Vagina (tissue), 2 donors: ENCODE measurements around the gene KRTDAP. TPM values are rescaled to one million over a fixed set of nuclear protein-coding genes. Genes with fewer than 3 reads are reported as not detected.

ENCODE experiments used
- DNase-seq, 2 donors: peaks; one replicate each; pipeline ENCODE4 v3.0.0-alpha.2; 2017; ENCODE audit errors: extremely low spot score in 2 of 2
- H3K27ac ChIP-seq: fragments of 200-600 bp; sonication (generic); one replicate; pipeline ENCODE4 v1.5.1; 2019
- H3K27me3 ChIP-seq: fragments of 200-600 bp; sonication (generic); one replicate; pipeline ENCODE4 v1.5.1; 2019
- H3K36me3 ChIP-seq, 2 donors: fragments of 200-600 bp; sonication (generic); one replicate each; pipeline ENCODE4 v1.5.1; 2017 to 2019
- H3K4me1 ChIP-seq: fragments of 200-600 bp; sonication (generic); one replicate; pipeline ENCODE4 v1.5.1; 2019
- H3K4me3 ChIP-seq, 2 donors: fragments of 200-600 bp; sonication (generic); 1 replicate in 1 of 2; 2 replicates in 1 of 2; pipeline ENCODE4 v1.5.1; 2016 to 2019
- H3K9me3 ChIP-seq: fragments of 200-600 bp; sonication (generic); one replicate; pipeline ENCODE4 v1.5.1; 2019
- CTCF ChIP-seq, 3 experiments: fragments of 450-650 bp in 2 of 3; fragments of 200-600 bp in 1 of 3; sonication (generic) in 1 of 3; IDR thresholded peaks; one replicate each; pipeline ENCODE4 v1.5.1; 2017 to 2019; ENCODE audit warnings: antibody characterized with exemption in 3 of 3, mild to moderate bottlenecking in 2 of 3, moderate library complexity in 2 of 3
- POLR2A ChIP-seq, 2 donors: fragments of 450-650 bp; IDR thresholded peaks; one replicate each; pipeline ENCODE4 v1.6.1; 2017; ENCODE audit warnings: antibody characterized with exemption in 2 of 2, mild to moderate bottlenecking in 2 of 2, moderate library complexity in 2 of 2
- POLR2AphosphoS5 ChIP-seq, 2 donors: sonication (generic); formaldehyde crosslinking; IDR thresholded peaks; one replicate each; pipeline ENCODE4 v1.9.0; 2017; ENCODE audit warnings: antibody characterized with exemption in 2 of 2, mild to moderate bottlenecking in 2 of 2, low read depth in 1 of 2; ENCODE audit not compliant: insufficient read depth in 1 of 2
- intact Hi-C: fragments of 100-400 bp; cut with DNase I; formaldehyde crosslinking; loops from one replicate; pipeline ENCODE4 v1.15.1; 2023
- total RNA-seq: library from RNA; depleted of rRNA; stranded (reverse); fragments of >200 nt; gene quantifications from one replicate; pipeline ENCODE4 v1.2.3, GENCODE V29; 2016

Gene KRTDAP
- total RNA-seq, 1 donor from 2014 or later: 687 TPM

GRCh38 chr19:35522745-35523327 is 32.6 kb upstream of the KRTDAP start:
- no peak overlapping the region for H3K4me3 ChIP-seq
- no peaks in the 10 kb centered on the region for H3K9me3 ChIP-seq
- DNase-seq: no peak
- no peaks in the 10 kb centered on the region for H3K27me3 ChIP-seq
- H3K36me3 ChIP-seq: no peaks in the 10 kb centered on the region
- intact Hi-C loops: no loop called here
- no peak overlapping the region for H3K27ac ChIP-seq
- TF ChIP-seq POLR2AphosphoS5 (IDR thresholded peaks at IDR 0.05; ENCODE audit: insufficient read depth in 1 of 2, low read depth in 1 of 2) (no peak), POLR2A (IDR thresholded peaks at IDR 0.05) (no peak), CTCF (IDR thresholded peaks at IDR 0.05) (no peak)
- H3K4me1 ChIP-seq: peaks cover 17% of the 10 kb centered on the region

- H3K36me3 ChIP-seq: no peaks in the 10 kb centered on the region
- intact Hi-C loops: no loop called here
- no peak for TF ChIP-seq POLR2AphosphoS5 (IDR thresholded peaks at IDR 0.05; ENCODE audit: insufficient read depth in 1 of 2, low read depth in 1 of 2)
- no peak for TF ChIP-seq POLR2A (IDR thresholded peaks at IDR 0.05)
- TF ChIP-seq CTCF (IDR thresholded peaks at IDR 0.05): no peak
Measured at GRCh38 chr19:35521124-35521743, 31.0 kb upstream of the KRTDAP start.

GRCh38 chr19:35519291-35519690 is 29.0 kb upstream of the KRTDAP start:
- intact Hi-C loops: no loop called here
- H3K9me3 ChIP-seq: no peaks in the 10 kb centered on the region
- H3K4me3 ChIP-seq: no peak overlapping the region
- no peak overlapping the region for H3K27ac ChIP-seq
- peaks cover 20% of the 10 kb centered on the region for H3K4me1 ChIP-seq
- DNase-seq: no peak
- TF ChIP-seq CTCF (IDR thresholded peaks at IDR 0.05) (no peak), POLR2AphosphoS5 (IDR thresholded peaks at IDR 0.05; ENCODE audit: insufficient read depth in 1 of 2, low read depth in 1 of 2) (peak in 1 of 2 donors; percentile 45), POLR2A (IDR thresholded peaks at IDR 0.05) (no peak)
- H3K36me3 ChIP-seq: no peaks in the 10 kb centered on the region
- H3K27me3 ChIP-seq: no peaks in the 10 kb centered on the region

More at GRCh38 chr19:35521124-35521743, 31.0 kb upstream of the KRTDAP start:
- Histone ChIP-seq H3K9me3 (no peaks in the 10 kb centered on the region), H3K4me1 (peaks cover 17% of the 10 kb centered on the region), H3K27ac (no peak overlapping the region), H3K27me3 (no peaks in the 10 kb centered on the region), H3K4me3 (no peak overlapping the region)
- DNase-seq: no peak

GRCh38 chr19:35518313-35518712 is 28.0 kb upstream of the KRTDAP start:
- Histone ChIP-seq H3K4me3 (no peak overlapping the region), H3K27ac (no peak overlapping the region), H3K4me1 (peaks cover 27% of the 10 kb centered on the region), H3K27me3 (no peaks in the 10 kb centered on the region), H3K36me3 (no peaks in the 10 kb centered on the region), H3K9me3 (no peaks in the 10 kb centered on the region)
- TF ChIP-seq POLR2AphosphoS5 (IDR thresholded peaks at IDR 0.05; ENCODE audit: insufficient read depth in 1 of 2, low read depth in 1 of 2): peak in 1 of 2 donors; percentile 45
- TF ChIP-seq CTCF (IDR thresholded peaks at IDR 0.05): no peak
- no peak for TF ChIP-seq POLR2A (IDR thresholded peaks at IDR 0.05)
- no peak for DNase-seq
- intact Hi-C loops: no loop called here

- intact Hi-C loops: no loop called here
- DNase-seq: no peak
- H3K4me1 ChIP-seq: peaks cover 27% of the 10 kb centered on the region
- H3K36me3 ChIP-seq: no peaks in the 10 kb centered on the region
- no peak overlapping the region for H3K4me3 ChIP-seq
- H3K9me3 ChIP-seq: no peaks in the 10 kb centered on the region
- H3K27me3 ChIP-seq: no peaks in the 10 kb centered on the region
- no peak overlapping the region for H3K27ac ChIP-seq
- TF ChIP-seq CTCF (IDR thresholded peaks at IDR 0.05) (no peak), POLR2A (IDR thresholded peaks at IDR 0.05) (no peak), POLR2AphosphoS5 (IDR thresholded peaks at IDR 0.05; ENCODE audit: insufficient read depth in 1 of 2, low read depth in 1 of 2) (no peak)
Measured at GRCh38 chr19:35517342-35517741, 27.1 kb upstream of the KRTDAP start.
